ENCODE results near the gene SGSM1.

- TF ChIP-seq POLR2AphosphoS5 (IDR thresholded peaks at IDR 0.05) (no peak), EP300 (IDR thresholded peaks at IDR 0.05) (no peak)
Observed at GRCh38 chr22:24942301-24942700, 136.3 kb downstream of the SGSM1 start.
